ENCODE data around the gene TSACC.

Gene TSACC

DNA sequence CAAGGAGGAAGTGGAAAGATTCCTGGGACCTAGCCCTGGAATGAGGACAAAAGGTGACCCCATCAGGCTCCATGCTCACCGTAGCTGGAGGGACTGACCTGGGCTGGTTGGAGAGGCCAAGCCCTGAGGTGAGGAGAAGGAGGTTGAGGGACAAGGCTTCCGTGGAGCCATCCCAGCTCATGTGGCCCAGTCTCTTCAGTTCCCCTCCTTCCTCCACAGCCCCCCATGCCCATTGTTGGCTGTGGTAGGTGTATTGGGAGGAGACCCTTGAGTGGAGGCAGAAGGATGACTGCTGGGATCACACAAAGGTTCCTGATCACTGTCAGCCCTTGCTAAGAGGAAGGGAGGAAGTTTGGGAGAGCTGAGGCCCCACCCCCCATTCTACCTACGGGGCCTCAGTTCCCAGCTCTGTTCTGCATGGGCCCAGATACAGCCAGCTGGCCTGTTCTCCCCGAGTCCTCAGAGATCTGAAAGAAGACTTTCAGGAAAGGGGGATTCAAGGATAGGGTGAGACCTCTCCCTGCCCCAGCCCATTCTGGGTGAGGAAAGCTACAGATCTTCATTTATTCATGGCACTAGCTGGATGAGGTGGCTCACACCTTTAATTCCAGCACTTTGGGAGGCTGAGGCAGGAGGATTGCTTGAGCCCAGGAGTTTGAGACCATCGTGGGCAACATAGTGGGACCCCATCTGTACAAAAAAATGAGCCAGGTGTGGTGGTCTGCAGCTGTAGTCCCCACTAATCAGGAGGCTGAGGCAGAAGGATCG, 48.0 kb downstream of the TSACC start:
- Histone ChIP-seq H3K4me3 (ENCODE audit: low read length) (no peak overlapping the region), H3K27ac (ENCODE audit: low read length) (no peak overlapping the region), H3K4me1 (ENCODE audit: control insufficient read depth, insufficient read depth, low read length) (peaks cover 10% of the 10 kb centered on the region), H3K9me3 (ENCODE audit: control insufficient read depth, insufficient read depth, low read length) (no peaks in the 10 kb centered on the region), H3K27me3 (ENCODE audit: control insufficient read depth, insufficient read depth, low read length) (peaks cover 18% of the 10 kb centered on the region; the same call in 1 of the 2 replicates), H3K36me3 (ENCODE audit: control insufficient read depth, insufficient read depth, low read length) (no peaks in the 10 kb centered on the region)
- WGBS (ENCODE audit: insufficient coverage, insufficient read length): no CpG with 5 or more reads among the region's 6 CpGs
- DNase-seq (ENCODE audit: low read depth, low spot score): no peak

DNA sequence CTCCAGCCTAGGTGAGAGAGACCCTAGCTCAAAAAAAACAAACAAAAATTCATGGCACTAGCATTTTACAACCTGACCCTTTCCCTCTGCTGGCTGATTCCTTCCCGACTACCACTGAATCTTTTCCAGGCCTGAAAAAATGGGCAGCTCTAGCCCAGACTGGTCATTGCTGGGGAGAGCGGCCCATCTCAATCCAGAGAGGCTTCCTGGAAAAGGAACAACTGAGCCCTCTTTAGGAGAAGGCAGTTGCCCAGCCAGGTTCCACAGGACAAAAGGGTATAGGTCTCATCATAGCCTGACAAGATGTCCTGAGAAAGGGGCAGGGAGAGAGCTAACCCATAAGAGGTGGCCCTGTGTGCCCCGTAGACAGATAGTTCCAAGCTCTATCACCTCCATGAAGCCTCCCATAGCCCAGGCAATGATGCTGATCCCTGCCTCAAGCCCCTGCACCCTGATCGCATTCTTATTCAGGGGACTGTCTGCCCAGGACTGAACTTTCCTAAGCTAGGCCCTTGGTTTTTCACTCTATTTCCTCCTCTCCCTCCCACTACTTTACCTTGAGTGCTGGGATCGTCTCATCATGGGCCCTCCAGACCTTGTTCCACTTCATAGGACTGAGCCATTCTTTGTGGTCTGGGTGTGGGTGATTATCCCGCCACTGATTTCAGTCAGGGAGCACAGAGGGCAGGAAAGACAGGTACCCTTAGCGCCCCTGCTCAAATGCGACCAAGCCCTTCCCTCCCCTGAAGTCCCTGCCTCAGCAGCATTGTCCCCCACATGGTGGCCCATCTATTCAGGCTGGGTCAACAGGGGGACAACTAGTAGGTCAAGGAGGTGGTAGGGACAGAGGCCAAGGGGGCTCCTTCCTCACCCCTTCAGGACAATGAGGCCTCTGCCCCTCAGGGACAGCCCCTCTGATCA, 48.9 kb downstream of the TSACC start:
- Histone ChIP-seq H3K36me3 (ENCODE audit: control insufficient read depth, insufficient read depth, low read length) (no peaks in the 10 kb centered on the region), H3K9me3 (ENCODE audit: control insufficient read depth, insufficient read depth, low read length) (no peaks in the 10 kb centered on the region), H3K27ac (ENCODE audit: low read length) (no peak overlapping the region), H3K4me1 (ENCODE audit: control insufficient read depth, insufficient read depth, low read length) (peaks cover 15% of the 10 kb centered on the region), H3K4me3 (ENCODE audit: low read length) (no peak overlapping the region), H3K27me3 (ENCODE audit: control insufficient read depth, insufficient read depth, low read length) (peaks cover 18% of the 10 kb centered on the region; the same call in 1 of the 2 replicates)
- no CpG with 5 or more reads among the region's 8 CpGs for WGBS (ENCODE audit: insufficient coverage, insufficient read length)
- no peak for DNase-seq (ENCODE audit: low read depth, low spot score)

DNA sequence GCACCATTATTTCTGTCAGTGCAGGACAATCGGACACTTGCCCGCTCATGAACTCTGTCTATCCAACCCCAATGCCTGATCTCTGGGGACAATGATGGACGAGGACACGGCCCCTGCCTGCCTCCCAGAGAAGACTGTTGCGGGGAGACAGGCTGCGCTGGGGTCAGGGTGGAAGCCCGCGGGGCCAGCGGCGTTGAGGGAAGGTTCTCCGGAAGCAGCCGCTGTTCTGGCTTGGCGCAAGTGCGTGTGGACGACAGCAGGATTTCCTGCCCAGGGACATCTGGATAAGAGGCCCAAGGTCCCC, 49.5 kb downstream of the TSACC start:
- H3K36me3 ChIP-seq (ENCODE audit: control insufficient read depth, insufficient read depth, low read length): no peaks in the 10 kb centered on the region
- peak overlapping the region; percentile 38; the same call in 1 of the 2 replicates for H3K4me3 ChIP-seq (ENCODE audit: low read length)
- H3K4me1 ChIP-seq (ENCODE audit: control insufficient read depth, insufficient read depth, low read length): peaks cover 18% of the 10 kb centered on the region
- H3K27me3 ChIP-seq (ENCODE audit: control insufficient read depth, insufficient read depth, low read length): peaks cover 18% of the 10 kb centered on the region; the same call in 1 of the 2 replicates
- no CpG with 5 or more reads among the region's 15 CpGs for WGBS (ENCODE audit: insufficient coverage, insufficient read length)
- no peaks in the 10 kb centered on the region for H3K9me3 ChIP-seq (ENCODE audit: control insufficient read depth, insufficient read depth, low read length)
- H3K27ac ChIP-seq (ENCODE audit: low read length): no peak overlapping the region
- DNase-seq (ENCODE audit: low read depth, low spot score): no peak

DNA sequence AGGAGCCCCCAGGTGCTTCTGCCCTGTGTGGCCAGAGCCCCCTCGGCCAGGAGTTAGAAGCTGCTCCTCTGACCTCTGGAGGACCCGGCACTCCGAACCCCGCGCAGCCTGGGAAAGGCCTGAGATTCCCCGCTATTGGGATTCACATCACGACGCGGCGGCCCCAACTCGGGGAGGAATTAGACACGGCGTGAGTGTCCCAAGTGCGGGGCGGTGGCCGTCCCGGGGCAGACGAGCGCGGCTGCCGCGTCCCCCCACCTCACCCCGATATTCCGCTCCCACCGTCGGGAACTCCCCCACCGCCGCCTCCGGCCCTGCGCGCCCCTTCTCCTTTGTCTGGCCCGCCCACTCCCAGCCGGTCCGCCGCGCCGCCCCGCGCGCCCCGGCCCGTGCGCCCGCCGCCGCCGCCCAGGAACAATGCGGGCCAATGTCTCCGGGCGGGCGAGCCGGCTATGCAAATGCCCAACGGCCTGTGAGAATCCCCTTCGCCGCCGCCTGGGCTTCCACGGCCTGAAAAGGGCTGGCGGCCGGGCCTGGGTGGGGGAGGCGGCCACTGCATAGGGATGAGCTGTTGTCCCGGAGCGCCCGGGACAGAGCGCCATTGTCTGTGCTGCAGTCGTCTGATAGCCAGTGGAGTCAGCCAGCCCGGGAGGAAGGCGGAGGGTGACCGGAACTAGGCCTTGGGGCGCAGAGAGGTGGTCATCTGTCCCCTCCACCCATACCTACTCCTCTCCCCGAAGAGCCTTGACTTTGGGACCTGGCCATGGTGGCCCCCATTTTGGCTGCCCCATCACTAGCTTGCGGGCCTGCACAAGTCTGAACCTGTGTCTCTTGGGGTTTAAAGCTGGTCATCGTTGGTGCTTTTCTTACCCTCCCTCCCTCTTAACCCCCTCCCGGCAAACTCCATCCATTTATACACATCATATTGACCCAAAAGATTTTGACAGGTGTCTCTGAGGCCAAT, 50.1 kb downstream of the TSACC start:
- peaks cover 20% of the 10 kb centered on the region for H3K4me1 ChIP-seq (ENCODE audit: control insufficient read depth, insufficient read depth, low read length)
- peaks cover 18% of the 10 kb centered on the region; the same call in 1 of the 2 replicates for H3K27me3 ChIP-seq (ENCODE audit: control insufficient read depth, insufficient read depth, low read length)
- no CpG with 5 or more reads among the region's 73 CpGs for WGBS (ENCODE audit: insufficient coverage, insufficient read length)
- peak overlapping the region; percentile 38; the same call in 1 of the 2 replicates for H3K4me3 ChIP-seq (ENCODE audit: low read length)
- no peak overlapping the region for H3K27ac ChIP-seq (ENCODE audit: low read length)
- no peak for DNase-seq (ENCODE audit: low read depth, low spot score)
- no peaks in the 10 kb centered on the region for H3K9me3 ChIP-seq (ENCODE audit: control insufficient read depth, insufficient read depth, low read length)
- no peaks in the 10 kb centered on the region for H3K36me3 ChIP-seq (ENCODE audit: control insufficient read depth, insufficient read depth, low read length)

DNA sequence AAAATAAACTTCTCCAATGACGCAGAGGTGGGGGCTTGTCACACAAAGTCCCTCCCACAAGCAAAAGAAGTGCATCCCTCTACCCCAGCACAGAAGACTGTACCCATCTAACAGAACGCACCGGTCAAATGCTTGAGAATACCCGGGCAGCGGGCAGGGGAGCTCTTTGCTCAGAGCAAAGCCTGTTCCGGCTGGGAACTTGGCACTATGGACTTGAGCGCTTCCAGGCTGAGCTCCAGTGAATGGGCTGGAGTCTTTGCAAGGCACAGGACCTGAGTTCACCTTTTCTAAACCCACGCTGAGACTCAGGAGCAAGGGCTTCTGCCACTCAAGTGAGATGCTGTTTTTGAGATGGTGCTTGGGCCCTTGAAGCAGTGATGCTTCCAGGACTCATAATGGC, 51.0 kb downstream of the TSACC start:
- no peak overlapping the region for H3K4me3 ChIP-seq (ENCODE audit: low read length)
- no CpG with 5 or more reads among the region's 8 CpGs for WGBS (ENCODE audit: insufficient coverage, insufficient read length)
- no peaks in the 10 kb centered on the region for H3K9me3 ChIP-seq (ENCODE audit: control insufficient read depth, insufficient read depth, low read length)
- DNase-seq (ENCODE audit: low read depth, low spot score): no peak
- H3K27me3 ChIP-seq (ENCODE audit: control insufficient read depth, insufficient read depth, low read length): peaks cover 18% of the 10 kb centered on the region; the same call in 1 of the 2 replicates
- peaks cover 20% of the 10 kb centered on the region for H3K4me1 ChIP-seq (ENCODE audit: control insufficient read depth, insufficient read depth, low read length)
- no peak overlapping the region for H3K27ac ChIP-seq (ENCODE audit: low read length)
- no peaks in the 10 kb centered on the region for H3K36me3 ChIP-seq (ENCODE audit: control insufficient read depth, insufficient read depth, low read length)

DNA sequence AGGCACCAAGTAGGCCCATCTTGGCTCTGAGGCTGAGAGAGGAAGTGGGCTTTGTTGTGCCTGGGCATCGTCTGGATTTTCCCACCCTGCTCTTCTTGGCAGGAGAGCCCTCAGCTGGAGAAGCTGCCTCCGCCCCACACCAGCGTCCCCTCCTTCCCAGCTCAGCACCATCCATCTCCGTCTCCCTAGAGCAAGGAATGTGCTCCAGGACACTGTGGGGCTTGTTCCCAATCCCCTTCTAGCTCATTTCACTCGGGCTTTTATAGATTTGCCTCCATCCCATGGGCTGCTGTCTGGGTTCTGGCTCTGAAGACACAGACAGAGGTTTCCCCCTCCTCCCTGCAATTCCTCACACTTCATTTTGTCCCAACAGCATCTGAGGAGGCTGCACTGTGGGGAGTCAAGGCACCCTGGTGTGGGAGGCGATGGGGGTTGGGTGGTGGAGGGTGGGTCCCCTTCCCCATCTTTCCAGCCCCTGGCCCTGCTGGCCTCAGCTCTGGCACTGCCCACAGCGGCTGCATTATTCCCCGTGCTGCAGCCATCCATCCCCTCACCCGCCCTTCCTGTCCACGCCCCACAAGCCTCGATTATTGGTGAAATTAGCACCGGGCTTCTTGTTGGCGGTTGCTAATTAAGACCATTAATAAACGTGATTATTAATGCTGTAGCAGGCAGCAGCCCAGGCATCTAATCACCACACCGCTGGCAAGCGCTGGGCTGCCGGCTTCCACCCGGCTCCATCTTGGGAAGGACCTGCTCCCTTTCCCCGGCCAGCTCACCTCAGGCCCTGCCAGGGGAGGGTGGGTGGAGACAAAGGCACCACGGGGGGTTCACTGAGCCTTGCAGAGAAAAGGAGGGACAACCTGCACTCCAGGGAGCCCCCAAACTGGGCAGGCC, 52.4 kb downstream of the TSACC start:
- Histone ChIP-seq H3K36me3 (ENCODE audit: control insufficient read depth, insufficient read depth, low read length) (no peaks in the 10 kb centered on the region), H3K27ac (ENCODE audit: low read length) (no peak overlapping the region), H3K27me3 (ENCODE audit: control insufficient read depth, insufficient read depth, low read length) (peaks cover 18% of the 10 kb centered on the region; the same call in 1 of the 2 replicates), H3K4me1 (ENCODE audit: control insufficient read depth, insufficient read depth, low read length) (peaks cover 20% of the 10 kb centered on the region), H3K9me3 (ENCODE audit: control insufficient read depth, insufficient read depth, low read length) (no peaks in the 10 kb centered on the region), H3K4me3 (ENCODE audit: low read length) (no peak overlapping the region)
- WGBS (ENCODE audit: insufficient coverage, insufficient read length): no CpG with 5 or more reads among the region's 20 CpGs
- DNase-seq (ENCODE audit: low read depth, low spot score): no peak

DNA sequence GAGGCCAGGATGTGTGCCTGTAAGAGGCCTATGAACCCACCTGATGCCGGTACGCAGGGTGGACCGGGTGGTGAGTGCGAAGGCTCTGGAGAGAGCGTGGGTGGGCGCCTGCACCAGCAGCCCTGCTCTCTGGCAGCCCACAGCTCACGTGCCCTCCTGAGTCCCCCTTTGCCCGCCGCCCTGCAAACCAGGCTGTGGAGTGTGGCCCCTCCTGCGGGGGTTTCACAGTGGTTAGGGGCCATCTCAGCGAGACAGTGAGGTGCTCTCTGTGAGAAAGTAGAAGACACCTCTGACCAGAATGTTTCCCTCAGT, 53.0 kb downstream of the TSACC start:
- no peak for DNase-seq (ENCODE audit: low read depth, low spot score)
- H3K4me3 ChIP-seq (ENCODE audit: low read length): no peak overlapping the region
- H3K9me3 ChIP-seq (ENCODE audit: control insufficient read depth, insufficient read depth, low read length): no peaks in the 10 kb centered on the region
- H3K27ac ChIP-seq (ENCODE audit: low read length): no peak overlapping the region
- H3K4me1 ChIP-seq (ENCODE audit: control insufficient read depth, insufficient read depth, low read length): peaks cover 20% of the 10 kb centered on the region
- no CpG with 5 or more reads among the region's 11 CpGs for WGBS (ENCODE audit: insufficient coverage, insufficient read length)
- H3K36me3 ChIP-seq (ENCODE audit: control insufficient read depth, insufficient read depth, low read length): no peaks in the 10 kb centered on the region
- peaks cover 18% of the 10 kb centered on the region; the same call in 1 of the 2 replicates for H3K27me3 ChIP-seq (ENCODE audit: control insufficient read depth, insufficient read depth, low read length)

DNA sequence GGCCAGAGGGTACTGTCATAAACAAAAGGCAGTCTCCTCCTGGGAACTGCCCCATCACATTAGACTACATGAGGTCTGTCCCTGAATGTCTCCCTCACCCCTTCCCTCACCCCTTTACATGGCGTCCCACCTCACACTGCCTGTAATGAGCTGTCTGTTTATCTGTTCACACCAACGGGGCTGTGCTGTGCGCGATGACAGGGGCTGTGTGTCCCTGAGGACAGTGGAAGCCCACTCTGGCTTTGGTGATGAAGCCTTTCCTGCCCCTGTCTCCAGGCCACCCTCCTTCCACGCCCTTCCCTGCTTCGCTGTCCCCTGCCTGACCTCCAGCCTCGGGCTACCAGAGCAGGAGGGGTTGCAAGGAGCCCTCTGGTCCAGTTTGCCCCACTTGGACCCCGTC, 53.4 kb downstream of the TSACC start:
- no peak overlapping the region for H3K4me3 ChIP-seq (ENCODE audit: low read length)
- H3K27me3 ChIP-seq (ENCODE audit: control insufficient read depth, insufficient read depth, low read length): peaks cover 18% of the 10 kb centered on the region; the same call in 1 of the 2 replicates
- no peak for DNase-seq (ENCODE audit: low read depth, low spot score)
- H3K9me3 ChIP-seq (ENCODE audit: control insufficient read depth, insufficient read depth, low read length): no peaks in the 10 kb centered on the region
- H3K27ac ChIP-seq (ENCODE audit: low read length): no peak overlapping the region
- no CpG with 5 or more reads among the region's 8 CpGs for WGBS (ENCODE audit: insufficient coverage, insufficient read length)
- H3K4me1 ChIP-seq (ENCODE audit: control insufficient read depth, insufficient read depth, low read length): peaks cover 20% of the 10 kb centered on the region
- H3K36me3 ChIP-seq (ENCODE audit: control insufficient read depth, insufficient read depth, low read length): no peaks in the 10 kb centered on the region

DNA sequence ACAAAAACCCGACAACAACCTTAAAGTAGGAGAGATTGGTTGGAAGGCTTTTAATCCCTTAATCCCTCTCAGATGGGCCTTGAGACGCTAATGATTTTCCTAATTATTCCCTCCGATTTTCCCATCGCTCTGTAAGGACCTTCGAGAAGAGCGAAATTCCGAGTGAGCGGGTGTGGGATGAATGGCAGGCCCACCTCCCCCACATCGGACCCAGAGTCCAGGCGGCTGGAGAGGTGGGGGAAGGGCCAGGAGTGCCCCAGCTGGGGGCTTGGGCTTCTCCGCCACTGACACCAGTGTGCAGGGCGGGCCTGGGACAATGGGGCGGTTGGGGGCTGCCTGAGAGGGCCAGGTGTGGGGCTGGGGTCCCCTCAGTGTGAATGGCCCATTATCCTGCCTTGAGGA, 54.1 kb downstream of the TSACC start:
- Histone ChIP-seq H3K9me3 (ENCODE audit: control insufficient read depth, insufficient read depth, low read length) (no peaks in the 10 kb centered on the region), H3K27ac (ENCODE audit: low read length) (no peak overlapping the region), H3K4me3 (ENCODE audit: low read length) (no peak overlapping the region), H3K27me3 (ENCODE audit: control insufficient read depth, insufficient read depth, low read length) (peaks cover 15% of the 10 kb centered on the region; the same call in 1 of the 2 replicates), H3K36me3 (ENCODE audit: control insufficient read depth, insufficient read depth, low read length) (no peaks in the 10 kb centered on the region), H3K4me1 (ENCODE audit: control insufficient read depth, insufficient read depth, low read length) (peaks cover 20% of the 10 kb centered on the region)
- DNase-seq (ENCODE audit: low read depth, low spot score): no peak
- WGBS (ENCODE audit: insufficient coverage, insufficient read length): no CpG with 5 or more reads among the region's 13 CpGs
